Measurements from ENCODE around the gene ZC3H18.

GRCh38 chr16:88536510-88536909 is 33.7 kb upstream of the ZC3H18 start:
- no peak for TF ChIP-seq REST (IDR thresholded peaks at IDR 0.05; ENCODE audit: borderline replicate concordance)
- no peak for TF ChIP-seq CTCF (IDR thresholded peaks at IDR 0.05; ENCODE audit: poor library complexity, severe bottlenecking)
- TF ChIP-seq RAD21 (conservative IDR thresholded peaks at IDR 0.05): no peak
- no peak for TF ChIP-seq MXI1 (conservative IDR thresholded peaks at IDR 0.05; ENCODE audit: poor library complexity, severe bottlenecking)
- no peak for TF ChIP-seq EZH2 (IDR thresholded peaks at IDR 0.05; ENCODE audit: borderline replicate concordance, insufficient read depth, low read length, poor library complexity, severe bottlenecking)
- no peak for TF ChIP-seq POLR2AphosphoS5 (IDR thresholded peaks at IDR 0.05)
- no peak for TF ChIP-seq EP300 (conservative IDR thresholded peaks at IDR 0.05; ENCODE audit: poor library complexity, severe bottlenecking)
